Kidney epithelial cell (primary cell): Measurements from ENCODE around the gene MAST2. TPM values are rescaled to one million over a fixed set of nuclear protein-coding genes. Genes with fewer than 3 reads are reported as not detected.
"Not testable (repeated sequence)": the region's sequence is repeated elsewhere in the genome, so short reads cannot be mapped to it uniquely, and the experiment has no call there.

Experiments used
- DNase-seq: peaks from one replicate; pipeline ENCODE4 v3.0.0-alpha.2; 2010; ENCODE audit warnings: low read depth
- H3K27me3 ChIP-seq: 2 replicates; pipeline ENCODE4 v1.6.0; 2011; ENCODE audit warnings: low read length; ENCODE audit not compliant: control insufficient read depth, insufficient read depth
- H3K36me3 ChIP-seq: 2 replicates; pipeline ENCODE4 v1.5.1; 2011; ENCODE audit warnings: low read length; ENCODE audit not compliant: control insufficient read depth, insufficient read depth
- H3K4me3 ChIP-seq: 2 replicates; pipeline ENCODE4 v1.5.1; 2011; ENCODE audit warnings: low read depth, mild to moderate bottlenecking, control low read depth, low read length
- total RNA-seq: library from RNA; depleted of rRNA; stranded (reverse); fragments of >200 nt; gene quantifications from 2 replicates; pipeline ENCODE4 v1.2.3, GENCODE V29; 2015
- TF ChIP-seq, protein P1 (sequence below): IDR thresholded peaks from 2 replicates; pipeline ENCODE4 v1.5.1; 2011; ENCODE audit warnings: mild to moderate bottlenecking, moderate library complexity, low read length, control low read depth, inconsistent platforms; ENCODE audit not compliant: insufficient read depth, poor library complexity, severe bottlenecking

The MAST2 gene
- total RNA-seq, 1 donor from 2014 or later, result 26.6 TPM

DNA sequence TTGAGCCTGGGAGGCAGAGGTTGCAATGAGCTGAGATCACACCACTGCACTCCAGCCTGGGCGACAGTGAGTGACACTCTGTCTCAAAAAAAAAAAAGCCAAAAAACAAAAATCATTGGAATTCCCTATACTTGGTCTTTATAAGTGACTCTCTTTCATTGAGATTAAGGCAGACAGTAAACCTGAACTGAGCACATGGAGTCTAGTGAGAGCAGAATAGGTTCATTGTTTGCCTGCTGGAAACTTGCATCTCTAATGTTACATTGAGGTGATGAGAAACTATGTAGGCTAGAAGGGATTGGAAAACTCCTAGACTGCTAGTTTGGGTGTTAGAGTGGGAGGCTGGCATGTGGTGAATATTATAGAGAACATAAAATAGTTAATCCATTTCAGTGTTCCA is 25.4 kb downstream of the MAST2 start:
- H3K36me3 ChIP-seq, result no peaks in the 10 kb centered on the region
- no peak overlapping the region for H3K4me3 ChIP-seq
- DNase-seq, result no peak
- H3K27me3 ChIP-seq, result no peaks in the 10 kb centered on the region
- TF ChIP-seq, protein P1, sequence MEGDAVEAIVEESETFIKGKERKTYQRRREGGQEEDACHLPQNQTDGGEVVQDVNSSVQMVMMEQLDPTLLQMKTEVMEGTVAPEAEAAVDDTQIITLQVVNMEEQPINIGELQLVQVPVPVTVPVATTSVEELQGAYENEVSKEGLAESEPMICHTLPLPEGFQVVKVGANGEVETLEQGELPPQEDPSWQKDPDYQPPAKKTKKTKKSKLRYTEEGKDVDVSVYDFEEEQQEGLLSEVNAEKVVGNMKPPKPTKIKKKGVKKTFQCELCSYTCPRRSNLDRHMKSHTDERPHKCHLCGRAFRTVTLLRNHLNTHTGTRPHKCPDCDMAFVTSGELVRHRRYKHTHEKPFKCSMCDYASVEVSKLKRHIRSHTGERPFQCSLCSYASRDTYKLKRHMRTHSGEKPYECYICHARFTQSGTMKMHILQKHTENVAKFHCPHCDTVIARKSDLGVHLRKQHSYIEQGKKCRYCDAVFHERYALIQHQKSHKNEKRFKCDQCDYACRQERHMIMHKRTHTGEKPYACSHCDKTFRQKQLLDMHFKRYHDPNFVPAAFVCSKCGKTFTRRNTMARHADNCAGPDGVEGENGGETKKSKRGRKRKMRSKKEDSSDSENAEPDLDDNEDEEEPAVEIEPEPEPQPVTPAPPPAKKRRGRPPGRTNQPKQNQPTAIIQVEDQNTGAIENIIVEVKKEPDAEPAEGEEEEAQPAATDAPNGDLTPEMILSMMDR, result no peak

DNA sequence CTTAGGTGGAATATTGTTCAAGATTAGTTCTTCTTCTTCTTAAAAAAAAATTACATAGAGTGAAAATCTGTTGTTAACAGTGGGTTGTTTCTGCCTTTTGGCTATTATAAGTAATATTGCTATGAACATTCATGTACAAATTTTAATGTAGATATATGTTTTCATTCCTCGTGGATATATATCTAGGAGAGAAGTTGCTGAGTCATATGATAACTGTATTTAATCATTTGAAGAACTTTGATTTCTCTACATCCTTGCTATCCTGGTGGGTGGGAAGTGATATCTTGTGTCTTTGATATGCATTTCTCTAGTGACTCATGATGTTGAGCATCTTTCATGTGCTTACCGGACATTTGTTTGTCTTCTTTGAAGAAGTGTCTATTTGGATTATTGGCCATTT is 29.9 kb downstream of the MAST2 start:
- TF ChIP-seq, protein P1, result no peak
- DNase-seq, result no peak
- Histone ChIP-seq H3K4me3 (no peak overlapping the region), H3K27me3 (no peaks in the 10 kb centered on the region), H3K36me3 (no peaks in the 10 kb centered on the region)

DNA sequence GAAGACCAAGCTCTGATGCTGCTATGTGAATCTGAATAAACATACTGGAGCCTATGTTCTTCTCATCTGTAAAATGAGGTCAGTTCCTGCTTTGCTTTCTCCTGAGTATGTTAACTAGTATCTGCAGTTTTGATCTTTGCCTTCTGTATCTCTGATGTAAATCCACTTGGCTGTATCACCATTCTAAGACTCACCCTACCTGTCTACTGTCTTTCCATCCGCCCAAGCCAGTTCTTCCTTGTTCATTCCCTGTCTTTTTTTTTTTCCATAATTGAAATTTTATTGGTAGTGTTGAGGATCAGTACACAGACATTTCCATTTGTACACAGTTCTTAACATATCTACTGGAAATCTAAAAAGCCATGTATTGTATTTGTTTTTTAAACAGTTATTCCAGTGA is 31.3 kb downstream of the MAST2 start:
- TF ChIP-seq, protein P1, result no peak
- Histone ChIP-seq H3K27me3 (no peaks in the 10 kb centered on the region), H3K36me3 (no peaks in the 10 kb centered on the region), H3K4me3 (no peak overlapping the region)
- no peak for DNase-seq

DNA sequence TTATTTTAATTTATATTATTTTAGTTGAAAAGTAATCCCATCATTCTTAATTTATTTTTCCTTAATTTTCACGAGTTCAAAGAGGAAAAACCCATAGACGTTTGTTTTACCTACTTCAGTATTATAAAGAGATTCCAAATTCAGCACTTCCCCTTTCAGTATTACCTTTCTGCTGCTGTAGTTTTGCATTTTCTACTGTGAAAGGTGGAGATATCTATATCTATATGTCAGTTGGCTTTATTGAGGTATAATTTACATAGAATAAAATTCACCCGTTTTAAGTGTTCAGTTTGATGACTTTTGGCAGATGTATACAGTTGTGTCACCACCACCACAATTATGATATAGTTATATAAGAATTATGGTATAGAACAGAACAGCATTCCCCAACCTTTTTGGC is 33.0 kb downstream of the MAST2 start:
- H3K4me3 ChIP-seq, result no peak overlapping the region
- H3K27me3 ChIP-seq, result no peaks in the 10 kb centered on the region
- no peaks in the 10 kb centered on the region for H3K36me3 ChIP-seq
- no peak for DNase-seq
- TF ChIP-seq, protein P1, result no peak

DNA sequence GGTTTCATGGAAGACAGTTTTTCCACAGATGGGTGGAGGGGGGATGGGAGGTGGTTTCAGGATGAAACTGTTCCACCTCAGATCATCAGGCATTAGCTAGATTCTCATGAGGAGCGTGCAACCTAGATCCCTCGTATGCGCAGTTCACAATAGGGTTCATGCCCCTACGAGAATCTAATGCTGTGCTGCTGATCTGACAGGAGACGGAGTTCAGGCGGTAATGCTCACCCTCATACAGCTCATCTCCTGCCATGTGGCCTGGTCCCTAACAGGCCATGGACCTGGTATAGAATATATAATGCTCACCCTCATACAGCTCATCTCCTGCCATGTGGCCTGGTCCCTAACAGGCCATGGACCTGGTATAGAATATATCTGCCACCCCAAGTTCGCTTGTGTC is 33.4 kb downstream of the MAST2 start:
- not testable (repeated sequence) for H3K4me3 ChIP-seq, H3K36me3 ChIP-seq, H3K27me3 ChIP-seq, DNase-seq

DNA sequence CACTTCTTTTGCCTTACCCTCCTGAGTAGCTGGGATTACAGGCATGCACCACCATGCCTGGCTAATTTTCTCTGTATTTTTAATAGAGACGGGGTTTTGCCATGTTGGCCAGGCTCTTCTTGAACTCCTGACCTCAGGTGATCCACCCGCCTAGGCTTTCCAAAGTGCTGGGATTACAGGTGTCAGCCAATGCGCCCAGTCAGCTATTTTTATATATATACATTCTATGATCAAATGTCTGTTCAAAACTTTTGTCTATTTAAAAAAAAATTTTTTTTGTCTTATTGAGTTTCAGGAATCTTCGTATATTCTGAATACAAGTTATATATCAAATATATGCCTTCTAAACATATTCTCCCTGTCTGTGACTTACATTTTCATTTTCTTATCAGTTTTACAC is 34.9 kb downstream of the MAST2 start:
- not testable (repeated sequence) for H3K36me3 ChIP-seq, H3K4me3 ChIP-seq, DNase-seq, H3K27me3 ChIP-seq

DNA sequence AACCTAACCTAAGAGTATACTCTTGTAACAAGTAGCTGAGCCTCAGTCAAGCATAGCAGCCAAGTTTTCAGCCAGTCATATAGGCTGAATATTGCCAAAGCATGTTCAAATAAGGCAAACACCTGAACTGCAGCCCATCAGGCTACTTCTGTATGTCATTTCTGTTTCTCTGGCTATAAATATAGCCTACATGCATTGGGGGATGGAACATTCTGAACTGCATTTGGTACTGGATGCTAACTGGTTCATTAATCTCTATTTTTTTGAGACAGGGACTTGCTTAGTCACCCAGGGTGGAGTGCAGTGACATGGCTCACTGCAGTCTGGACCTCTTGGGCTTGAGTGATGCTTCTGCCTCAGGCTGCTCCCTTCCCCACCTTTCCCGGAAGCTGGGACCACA is 37.3 kb downstream of the MAST2 start:
- no peak overlapping the region for H3K4me3 ChIP-seq
- peak; percentile 28 for DNase-seq
- no peaks in the 10 kb centered on the region for H3K27me3 ChIP-seq
- TF ChIP-seq, protein P1, result no peak
- H3K36me3 ChIP-seq, result no peaks in the 10 kb centered on the region
